GM10847 (cell line): ENCODE data around the gene RTN4R.

Source experiments
- POLR2A ChIP-seq: IDR thresholded peaks from 2 replicates; pipeline ENCODE4 v1.6.1; 2011; ENCODE audit not compliant: insufficient read length; ENCODE audit errors: extremely low read depth

The RTN4R gene

DNA sequence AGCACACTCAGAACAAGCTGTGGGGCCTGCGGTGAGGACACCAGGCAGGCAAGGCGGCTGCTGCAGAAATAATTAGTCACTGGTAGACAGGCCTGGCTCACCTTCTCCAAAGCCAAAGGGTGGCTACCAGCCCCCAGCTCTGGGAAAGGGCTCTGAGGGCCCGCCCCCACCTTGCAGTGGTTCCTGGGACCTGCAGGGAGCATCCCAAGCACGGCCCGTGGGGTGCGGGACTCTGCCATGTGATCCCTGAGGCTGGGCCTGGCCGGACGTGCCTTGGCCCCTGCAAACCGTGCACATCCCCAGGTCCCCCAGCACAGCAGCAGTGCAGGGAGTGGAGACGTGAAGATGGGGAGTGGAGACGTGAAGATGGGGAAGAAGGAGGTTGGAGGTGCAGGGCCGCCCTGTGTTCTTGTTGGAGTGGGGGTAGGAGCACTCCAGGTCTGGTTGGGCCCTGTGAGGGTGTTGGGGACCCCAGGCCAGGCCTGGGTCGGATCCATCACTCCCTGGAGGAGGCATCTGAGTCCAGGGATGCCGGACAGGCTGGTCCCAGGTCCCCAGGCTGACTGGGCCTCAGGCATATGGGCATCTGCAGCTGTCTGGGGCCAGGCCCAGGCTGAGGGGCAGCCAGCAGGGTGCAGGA lies 41.9 kb downstream of the RTN4R start:
- TF ChIP-seq POLR2A: no peak

DNA sequence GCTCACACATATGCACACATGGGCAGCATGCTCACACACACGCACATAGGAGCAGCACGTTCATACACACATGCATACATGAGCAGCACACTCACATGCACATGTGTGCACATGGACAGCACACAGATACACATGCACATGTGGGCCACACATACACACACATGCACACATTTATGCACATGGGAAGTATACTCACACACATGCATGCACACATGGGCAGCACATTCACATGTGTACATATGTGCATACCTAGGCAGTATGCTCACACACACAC lies 42.5 kb downstream of the RTN4R start:
- no peak for TF ChIP-seq POLR2A

DNA sequence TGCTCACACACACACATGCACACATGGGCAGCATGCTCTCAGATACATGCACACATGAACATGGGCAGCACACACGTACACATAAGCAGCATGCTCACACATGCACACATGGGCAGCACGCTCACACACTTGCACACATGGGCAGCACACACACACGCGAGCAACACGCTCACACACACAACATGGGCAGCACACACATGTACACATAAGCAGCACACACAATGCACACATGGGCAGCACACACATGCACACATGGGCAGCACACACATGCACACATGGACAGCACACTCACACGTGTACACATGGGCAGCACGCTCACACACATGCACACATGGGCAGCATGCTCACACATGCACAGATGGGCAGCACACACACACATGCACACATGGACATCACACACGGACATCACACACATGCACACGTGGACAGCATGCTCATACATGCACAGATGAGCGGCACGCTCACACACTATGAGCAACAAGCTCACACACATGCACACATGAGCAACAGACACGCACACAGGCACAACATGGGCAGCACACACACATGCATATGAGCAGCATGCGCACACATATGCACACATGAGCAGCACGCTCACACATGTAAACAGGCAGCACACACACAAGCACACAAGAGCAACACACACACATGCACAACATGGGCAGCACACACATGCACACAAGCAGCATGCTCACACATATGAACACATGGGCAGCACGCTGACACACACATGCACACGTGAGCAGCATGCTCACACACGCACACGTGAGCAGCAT lies 43.0 kb downstream of the RTN4R start:
- no peak for TF ChIP-seq POLR2A

DNA sequence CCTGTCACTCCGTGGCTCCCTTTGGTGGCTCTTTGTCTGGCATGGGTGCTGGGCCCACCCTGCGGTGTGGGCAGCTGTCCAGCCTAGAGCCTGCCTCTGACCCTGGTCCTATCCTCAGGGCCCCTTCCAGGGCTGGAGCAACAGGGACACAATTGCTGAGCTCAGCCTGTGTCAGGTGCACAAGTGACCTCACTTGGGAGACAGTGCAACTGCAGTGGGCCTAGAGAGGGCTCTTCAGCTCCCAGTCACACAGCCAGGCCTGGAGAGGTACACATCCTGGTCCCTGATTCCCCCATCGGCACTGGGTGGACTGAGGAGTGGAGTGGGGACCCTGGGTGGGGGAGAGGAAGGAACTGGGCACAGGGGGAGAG lies 43.9 kb downstream of the RTN4R start:
- TF ChIP-seq POLR2A: no peak

DNA sequence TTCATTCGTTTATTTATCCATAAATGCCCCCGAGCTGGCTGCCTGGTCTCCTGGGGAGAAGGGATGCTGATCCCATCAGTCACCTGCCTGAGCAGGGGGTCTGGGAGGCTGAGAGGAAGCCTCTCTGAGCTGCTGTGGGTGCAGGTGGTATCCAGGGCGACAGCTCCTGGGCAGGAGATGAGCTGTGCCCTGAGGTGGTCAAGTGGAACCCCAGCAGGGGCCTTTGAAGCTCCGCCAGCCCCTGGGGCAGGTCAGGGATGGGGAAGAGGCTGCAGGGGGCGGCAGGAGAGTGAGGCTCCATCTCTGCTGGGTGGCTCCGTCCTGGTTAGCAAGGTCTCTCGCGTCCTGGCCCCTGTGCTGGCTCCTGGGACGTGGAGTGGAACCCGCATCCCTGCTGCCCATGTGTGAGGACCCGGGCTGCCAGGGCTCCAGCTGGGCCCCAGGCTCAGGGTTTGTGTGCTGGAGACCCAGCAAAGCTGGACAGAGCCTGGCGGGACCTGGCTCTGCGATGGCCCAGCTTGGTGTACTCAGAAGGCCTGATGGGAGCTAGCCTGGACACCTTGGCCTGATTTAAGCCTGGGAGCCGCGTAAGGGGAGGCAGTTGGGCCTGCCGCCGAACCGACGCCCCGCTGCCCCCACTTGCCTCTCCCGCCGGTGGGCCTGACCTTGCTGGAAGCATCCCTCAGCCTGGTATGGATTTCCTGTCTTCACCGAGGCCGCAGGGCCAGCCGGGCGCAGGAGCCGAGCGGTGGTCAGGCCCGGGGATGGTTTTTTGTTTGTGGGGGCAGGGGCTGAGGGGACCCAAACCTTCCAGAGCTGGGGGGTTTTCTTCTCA lies 44.5 kb downstream of the RTN4R start:
- no peak for TF ChIP-seq POLR2A

DNA sequence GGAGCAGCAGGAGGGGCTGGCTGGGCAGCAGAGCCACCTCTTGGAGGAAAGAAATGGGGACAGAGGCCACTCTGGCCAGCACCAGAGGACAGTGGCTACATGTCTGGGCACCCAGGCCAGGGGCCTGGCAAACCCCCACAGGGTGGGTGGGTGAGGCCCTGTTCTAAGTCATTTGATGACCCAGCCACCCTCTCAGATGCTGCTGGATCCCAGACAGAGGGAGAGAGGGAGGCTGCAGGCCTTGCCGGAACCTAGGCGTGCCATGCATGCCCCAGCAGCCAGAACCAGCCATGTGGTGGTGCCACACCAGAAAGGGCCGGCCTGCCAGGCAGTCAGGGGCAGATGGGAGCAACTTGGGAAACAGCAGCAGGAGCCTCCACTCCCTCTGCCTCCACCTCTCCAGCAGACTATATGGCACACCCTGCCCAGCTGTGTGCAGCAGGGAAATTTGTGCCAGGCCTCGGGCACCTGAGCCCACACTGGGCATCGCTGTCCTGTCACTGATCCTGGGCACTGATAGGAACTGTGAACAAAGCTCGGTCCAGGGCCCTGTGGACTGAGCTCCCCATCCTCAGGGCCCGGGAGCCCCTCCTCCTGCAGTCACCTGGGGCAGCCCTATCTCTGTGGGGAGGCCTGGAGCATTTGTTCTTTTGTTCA lies 45.2 kb downstream of the RTN4R start:
- no peak for TF ChIP-seq POLR2A

DNA sequence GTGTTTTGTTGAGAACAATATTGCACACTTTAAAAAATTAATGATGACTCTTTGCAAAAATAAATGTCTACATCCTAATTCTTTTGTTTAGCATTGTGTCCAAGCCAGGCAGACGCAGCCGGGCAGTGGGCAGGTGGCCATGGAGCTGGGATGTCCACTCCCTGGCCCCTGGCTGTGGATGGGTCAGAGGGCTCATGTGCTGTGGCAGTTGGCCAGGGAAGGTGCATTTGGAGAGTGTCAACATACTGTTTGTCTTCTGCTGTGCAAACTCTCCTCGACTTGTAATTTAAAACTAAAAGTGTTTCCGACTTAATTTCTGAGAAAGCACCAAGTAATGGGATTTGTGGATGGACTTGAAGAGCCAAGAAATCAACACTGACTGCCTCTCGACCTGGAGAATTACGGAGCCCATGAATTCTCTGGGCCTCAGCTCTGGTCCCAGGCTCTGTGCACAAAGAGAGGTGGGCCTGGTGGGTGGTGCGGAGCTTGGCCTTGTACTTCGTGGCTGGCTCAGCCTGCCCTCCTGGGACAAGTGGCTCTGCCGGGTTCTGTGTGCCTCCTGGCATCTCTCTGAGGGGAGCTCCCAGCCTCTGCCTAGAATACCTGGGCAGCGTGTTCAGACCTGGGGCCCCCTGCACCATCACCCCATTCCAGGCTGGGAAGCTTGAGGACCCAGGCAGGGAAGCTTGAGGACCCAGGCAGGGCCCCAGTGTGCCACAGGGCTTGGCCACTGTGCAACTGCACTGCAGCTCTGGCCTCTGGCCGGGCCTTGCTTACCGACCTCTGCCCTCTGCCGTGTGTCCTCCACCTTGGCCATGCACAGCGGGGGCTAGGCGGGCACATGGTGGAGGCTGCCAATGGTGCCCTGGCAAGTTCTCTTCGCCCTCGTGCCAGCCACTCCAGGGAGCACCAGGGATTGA lies 46.4 kb downstream of the RTN4R start:
- TF ChIP-seq POLR2A: no peak

DNA sequence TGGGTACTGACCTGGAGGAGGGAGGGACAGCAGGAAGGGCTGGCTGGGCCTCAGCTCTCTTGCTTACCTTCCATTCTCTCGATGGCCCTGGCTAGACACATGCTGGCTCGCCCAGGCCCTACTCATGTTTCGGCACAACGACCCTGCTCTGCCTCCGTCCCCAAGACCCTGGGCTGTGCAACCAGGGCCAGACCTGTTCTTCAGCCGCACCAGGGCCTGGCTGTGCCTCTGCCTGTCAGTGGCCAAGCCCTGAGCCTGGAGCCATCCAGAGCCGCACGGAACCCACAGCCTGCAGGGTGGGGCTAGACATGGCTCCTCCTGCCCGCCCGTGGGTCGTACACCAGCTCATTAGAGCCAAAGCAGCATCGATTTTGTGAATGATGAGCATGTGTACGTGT lies 47.5 kb downstream of the RTN4R start:
- no peak for TF ChIP-seq POLR2A

DNA sequence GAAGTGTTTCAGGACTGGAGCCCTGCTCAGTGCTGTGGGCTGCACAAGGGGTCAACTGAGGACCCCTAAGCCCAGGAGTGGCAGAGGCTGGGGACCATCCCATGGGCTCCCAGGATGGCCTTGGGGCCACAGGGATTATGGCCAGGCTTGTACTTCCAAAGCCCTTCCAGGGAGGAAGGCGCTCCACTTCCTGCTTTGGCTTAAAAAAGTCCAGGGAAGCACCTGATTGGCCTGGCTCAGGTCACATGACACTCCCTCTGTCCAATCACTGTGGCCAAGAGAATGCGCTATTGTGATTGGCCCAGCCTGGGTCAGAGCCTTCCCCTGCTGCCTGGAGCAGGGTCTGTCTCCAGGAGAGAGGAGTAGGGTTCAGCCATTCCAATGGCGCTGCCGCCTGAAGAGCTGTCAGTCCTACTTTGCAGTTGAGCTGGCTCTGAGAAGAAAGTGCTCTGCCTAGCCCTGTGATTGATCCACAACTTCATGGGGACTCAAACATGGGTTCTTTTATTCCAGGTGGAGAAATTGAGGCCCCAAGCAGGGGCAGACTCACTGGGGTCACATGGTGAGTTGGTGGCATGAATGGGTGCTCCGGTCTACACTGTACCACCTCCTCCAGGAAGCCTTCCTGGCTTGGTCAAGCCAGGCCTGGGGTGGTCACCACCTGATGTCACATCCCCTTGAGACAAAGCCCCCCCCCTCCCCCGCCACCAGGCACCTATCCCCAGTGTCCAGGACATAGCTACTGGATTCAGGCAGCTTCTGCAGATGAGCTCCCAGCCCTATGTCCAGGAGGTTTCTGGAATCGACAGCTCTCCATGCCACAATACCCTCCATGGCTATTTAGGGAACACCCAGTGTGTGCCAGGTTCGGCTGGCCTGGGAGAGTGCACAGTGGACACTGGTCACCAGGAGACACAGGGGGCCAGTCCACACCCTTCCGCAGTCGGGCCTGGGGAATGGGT lies 48.2 kb downstream of the RTN4R start:
- no peak for TF ChIP-seq POLR2A

DNA sequence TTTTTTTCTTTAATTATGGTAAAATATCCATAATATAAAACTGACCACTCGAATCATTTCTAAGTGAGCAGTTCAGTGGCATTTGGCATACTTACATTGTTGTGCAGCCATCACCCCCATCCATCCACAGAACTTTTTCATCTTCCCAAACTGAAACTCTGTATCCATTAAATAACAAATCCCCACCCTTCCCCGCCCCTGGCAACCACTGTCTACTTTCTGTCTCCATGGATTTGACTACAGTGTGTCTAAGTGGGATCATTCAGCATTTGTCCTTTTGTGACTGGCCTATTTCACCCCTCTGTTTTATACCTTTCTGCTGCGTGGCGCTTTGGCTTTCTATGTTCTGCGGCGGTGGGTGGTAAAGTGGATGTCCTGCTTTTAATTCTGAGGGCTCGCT lies 49.1 kb downstream of the RTN4R start:
- TF ChIP-seq POLR2A: no peak

DNA sequence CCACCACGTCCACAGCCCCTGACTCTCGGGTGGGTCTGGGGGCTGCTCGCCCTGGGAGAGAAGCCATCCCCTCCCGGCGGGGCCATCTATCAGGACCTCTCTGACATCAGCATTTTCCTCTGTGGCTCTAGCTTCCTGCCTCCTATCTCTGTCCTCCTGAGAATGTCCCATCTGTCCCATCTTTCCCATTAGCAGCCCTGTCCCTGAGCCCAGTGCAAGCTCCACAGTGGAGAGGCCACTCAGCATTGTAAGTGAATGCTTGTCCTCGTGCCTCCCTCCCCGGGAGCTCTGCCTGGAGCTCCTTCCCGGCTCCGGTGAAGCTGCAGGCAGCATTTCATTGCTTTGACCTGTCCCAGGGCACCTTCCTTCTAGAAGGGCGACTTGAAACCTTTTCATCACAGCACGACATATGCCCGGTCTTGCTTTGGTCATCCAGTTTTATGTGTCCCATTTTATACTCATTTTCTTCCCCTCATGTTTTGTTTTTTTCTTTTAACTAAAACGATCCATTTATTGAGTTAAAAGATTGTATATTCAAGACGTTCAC lies 49.7 kb downstream of the RTN4R start:
- no peak for TF ChIP-seq POLR2A

DNA sequence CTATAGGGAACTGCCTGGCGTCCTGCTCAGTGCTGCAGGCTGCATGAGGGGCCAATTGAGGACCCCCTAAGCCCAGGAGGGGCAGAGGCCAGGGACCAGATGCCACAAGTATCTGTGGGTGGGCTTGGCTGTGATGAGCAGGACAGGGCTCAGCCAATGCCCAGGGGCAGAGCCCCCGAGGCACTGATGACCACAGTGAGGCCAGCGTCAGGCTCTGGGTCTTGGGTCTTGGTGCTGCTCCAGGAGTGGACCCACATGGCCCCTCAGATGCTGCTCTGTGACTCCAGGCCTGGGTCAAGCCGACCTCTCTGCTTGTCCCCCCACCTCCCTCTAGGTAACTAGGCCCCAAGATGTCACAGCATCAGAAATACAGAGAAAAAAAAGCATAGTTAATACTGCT lies 50.6 kb downstream of the RTN4R start:
- no peak for TF ChIP-seq POLR2A

DNA sequence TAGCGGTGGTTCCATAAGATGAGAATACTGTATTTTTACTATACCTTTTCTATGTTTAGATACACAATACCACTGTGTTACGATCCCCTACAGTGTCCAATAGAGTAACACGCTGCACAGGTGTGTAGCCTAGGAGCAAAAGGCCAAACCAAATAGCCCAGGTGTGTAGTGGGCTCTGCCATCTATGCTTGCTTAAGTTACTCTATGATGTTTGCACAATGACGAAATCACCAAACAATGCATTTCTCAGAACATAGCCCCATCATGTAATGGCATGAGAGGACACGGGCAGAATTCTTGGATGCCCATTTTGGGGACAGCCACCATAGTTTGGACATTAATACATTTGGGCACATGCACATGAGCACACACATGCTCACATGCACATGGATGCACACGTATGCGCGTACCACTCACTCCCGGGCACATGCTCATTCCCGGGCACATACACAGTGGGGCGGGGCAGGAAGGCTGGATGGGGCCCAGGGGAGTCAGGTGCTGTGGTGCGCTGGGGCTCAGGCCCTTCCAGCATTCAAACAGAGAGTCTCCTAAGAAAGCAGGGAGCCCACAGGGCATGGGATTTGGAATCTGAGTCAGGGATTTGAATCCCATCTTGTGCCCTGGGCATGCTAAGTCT lies 51.1 kb downstream of the RTN4R start:
- no peak for TF ChIP-seq POLR2A

DNA sequence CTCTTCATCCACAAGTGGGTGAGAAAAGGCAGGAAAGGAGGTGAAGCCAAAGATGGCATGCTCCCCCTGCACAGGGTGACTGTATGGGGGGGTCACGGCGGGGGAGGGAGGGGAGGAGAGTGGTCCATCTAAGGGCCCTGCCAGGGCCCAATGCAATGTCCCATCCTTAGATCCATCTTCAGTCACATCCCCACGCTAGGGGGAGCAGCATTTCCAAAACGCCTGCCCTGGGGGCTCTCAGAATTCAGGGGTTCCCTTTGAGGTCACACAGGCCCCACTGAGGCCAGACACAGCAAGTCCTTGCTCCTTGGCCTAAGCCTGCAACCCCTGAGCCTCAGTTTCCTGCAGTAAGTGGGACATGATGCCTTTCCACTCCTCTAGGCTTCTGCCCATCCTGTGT lies 52.4 kb downstream of the RTN4R start:
- TF ChIP-seq POLR2A: no peak
